HG03460 (cell line): ENCODE results near the gene SLC25A6.
A peak's percentile ranks its signal among the peaks of the same experiment; 100 is the strongest.
"Not testable (repeated sequence)": the region's sequence is repeated elsewhere in the genome, so short reads cannot be mapped to it uniquely, and the experiment has no call there.

Experiments used
- ATAC-seq: cut with Tn5 transposase; IDR thresholded peaks from one replicate; pipeline ENCODE4 v1.9.1; 2021; ENCODE audit not compliant: unreplicated experiment

Gene SLC25A6

DNA sequence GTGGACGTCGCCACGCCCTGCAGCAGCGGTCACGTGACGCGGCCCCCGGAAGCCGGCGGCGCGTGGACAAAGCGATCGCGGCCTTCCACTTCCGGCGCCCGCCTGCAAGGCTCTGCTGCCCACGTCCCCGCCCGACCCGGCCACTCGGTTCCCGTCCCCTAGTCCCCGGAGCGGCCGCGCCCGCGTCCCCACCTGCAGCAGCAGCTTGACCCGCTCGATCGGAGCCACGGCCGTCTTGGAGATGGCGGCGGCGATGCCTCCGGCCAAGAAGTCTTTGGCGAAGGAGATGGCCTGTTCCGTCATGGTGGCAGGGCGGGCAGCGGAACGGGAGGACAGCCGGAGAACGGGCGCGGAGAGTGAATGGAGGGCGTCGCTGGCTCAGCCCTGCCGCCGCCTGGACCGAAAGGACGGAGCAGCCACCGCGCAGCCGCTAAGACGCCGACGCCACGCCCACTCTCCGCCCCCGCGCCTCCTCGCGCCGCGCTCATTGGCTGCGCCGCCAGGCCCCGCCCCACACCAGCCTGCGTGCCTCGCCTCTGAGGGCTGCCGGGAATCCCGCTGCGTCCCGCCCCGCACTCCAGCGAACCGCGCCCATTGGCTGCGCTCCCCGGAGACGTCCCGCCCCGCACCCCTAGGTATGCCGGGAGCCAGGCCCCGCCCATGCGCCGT, at the start of gene SLC25A6:
TSS of gene SLC25A6 (minus strand) at position 407 of the 669 bp plus-strand sequence. CDS start at position 303, 104 bp downstream.
- ATAC-seq, result peak; percentile 92

DNA sequence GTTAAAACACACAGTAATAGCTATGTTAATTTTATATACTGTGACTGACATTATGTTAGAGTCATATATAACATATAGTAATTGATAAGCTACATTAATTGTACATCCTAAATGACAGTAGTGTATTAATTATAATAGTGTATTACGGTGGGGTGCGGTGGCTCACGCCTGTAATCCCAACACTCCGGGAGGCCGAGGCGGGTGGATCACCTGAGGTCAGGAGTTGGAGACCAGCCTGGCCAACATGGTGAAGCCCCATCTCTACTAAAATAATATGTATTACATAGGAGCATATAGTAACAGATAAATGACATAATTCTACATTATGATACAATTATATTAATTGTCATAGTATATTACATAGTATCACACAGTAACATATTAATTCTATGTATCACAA, 48.6 kb upstream of the SLC25A6 start:
- ATAC-seq, result no peak

DNA sequence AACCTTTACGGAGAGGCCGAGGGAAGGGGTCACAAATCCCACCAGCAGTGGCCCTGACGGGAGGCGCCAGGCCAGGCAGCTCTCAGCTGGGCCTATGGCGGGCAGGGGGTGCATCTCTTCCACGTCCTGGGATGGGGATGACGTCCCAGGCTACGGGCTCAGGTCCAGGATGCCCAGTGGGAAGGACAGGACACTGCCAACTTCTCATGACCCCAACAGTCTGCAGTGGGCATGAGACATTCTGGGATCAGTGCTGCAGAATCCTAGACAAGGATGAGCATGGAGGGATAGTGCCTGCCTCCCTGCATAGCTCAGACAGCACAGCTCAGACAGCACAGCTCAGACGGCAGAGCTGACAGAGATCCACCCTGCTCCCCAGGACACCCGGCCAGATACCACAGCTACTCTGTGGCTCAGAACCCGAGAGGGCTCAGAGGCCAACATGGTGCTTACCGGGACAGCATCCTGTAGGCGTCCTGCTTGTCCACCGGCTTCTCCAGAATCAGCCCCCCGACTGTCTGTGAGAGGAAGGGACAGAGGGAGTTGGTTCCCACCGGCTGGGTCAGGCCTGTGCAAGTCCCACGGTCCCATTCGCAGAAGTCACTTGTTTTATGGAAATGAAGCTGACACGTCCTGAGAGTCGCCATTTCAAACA, 43.5 kb upstream of the SLC25A6 start:
- ATAC-seq, result no peak

DNA sequence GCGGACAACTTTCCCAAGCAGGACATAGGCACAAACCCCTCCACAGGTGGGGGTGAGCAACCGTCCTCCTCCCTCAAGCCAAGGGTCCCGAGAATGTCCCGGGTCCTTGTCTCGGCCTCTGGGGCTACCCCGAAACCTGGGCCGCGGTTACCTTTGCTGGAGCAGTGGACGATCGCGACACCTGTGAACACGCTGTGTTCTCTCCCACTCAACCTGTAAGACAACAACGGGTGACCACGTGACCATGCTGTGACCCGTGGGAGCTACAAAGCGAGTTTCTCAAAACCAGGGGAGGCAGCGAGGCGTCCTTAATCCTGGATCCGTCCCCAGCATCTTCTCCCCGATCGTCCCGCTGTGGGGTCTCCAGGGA, 42.9 kb upstream of the SLC25A6 start:
- ATAC-seq, result no peak

DNA sequence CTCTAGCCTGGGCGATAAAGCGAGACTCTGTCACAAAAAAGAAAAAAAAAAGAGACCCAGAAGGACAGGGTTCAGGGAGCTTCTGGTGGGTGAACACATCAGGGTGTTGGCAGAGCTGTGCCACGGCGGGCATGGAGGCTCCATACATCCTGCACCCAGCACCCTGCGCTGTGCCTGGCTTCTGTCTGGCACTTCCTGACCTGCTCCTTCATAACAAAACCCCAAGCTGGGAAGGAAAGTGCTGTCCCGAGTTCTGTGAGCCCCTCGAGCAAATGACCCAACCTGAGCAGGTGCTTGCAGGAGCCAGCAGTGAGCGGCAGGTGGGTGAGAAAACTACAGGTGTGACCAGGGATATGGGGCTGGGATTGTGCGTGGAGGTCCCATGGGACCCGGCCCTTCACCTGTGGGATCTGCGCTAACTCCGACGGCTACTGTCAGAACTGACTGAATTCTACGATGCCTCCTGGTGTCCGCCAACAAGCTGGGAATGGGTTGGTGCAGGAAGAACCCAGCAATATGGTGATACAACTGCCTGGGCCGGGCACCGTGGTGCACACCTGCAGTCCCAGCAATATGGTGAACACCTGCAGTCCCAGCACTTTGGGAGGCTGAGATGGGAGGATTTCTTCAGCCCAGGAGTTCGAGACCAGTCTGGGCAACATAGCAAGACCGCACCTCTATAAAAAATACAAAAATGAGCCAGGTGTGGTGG, 41.9 kb upstream of the SLC25A6 start:
- ATAC-seq, result no peak

DNA sequence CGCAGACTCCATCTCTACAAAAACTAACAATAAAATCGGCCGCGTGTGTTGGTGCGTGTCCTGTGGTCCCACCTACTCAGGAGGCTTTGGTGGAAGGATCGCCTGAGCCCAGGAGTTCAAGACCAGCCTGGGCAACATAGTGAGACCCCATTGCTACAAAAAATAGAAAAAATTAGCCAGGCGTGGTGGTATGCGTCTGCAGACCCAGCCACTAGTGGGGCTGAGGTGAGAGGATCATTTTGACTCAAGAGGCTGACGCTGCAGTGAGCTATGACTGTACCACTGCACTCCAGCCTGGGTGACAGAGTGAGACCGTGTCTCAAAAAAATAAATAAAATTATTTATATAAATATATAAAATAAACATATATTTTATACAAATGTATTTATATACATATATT, 38.5 kb upstream of the SLC25A6 start:
- no peak for ATAC-seq

DNA sequence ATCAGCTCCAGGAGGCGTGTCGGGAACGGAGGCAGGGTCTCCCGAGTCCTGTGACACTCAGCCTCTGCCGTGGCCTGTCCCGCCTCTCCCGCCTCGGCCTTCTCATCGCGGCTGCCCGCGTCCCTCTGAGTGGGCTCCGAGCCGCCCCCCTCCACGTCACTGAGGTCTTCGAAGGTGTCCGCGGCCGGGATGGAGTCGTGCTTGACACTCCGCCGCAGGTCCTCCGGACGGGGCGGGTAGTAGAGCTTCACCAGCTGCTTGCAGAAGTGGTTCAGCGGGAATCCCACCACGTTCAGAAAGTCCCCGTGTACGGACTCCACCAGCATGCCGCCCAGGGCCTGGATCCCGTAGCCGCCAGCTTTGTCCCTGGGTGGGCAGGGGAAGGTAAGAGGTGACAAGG, 35.8 kb upstream of the SLC25A6 start:
- no peak for ATAC-seq

DNA sequence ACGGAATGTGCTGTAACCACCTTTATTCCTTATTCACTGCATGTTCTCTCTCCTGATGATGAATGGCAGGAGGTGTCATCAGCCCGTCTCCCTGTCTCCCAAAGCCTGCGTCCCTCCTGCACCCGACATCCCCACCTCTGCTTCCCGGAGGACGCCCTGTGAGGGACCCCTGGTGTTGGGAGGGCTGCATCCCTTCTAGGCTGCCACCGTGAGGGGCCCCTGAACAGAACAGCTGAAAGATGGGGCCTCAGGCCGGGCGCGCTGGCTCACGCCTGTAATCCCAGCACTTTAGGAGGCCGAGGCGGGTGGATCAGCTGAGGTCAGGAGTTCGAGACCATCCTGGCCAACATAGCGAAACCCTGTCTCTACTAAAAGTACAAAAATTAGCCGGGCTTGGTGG, 34.4 kb upstream of the SLC25A6 start:
- ATAC-seq, result not testable (repeated sequence)

DNA sequence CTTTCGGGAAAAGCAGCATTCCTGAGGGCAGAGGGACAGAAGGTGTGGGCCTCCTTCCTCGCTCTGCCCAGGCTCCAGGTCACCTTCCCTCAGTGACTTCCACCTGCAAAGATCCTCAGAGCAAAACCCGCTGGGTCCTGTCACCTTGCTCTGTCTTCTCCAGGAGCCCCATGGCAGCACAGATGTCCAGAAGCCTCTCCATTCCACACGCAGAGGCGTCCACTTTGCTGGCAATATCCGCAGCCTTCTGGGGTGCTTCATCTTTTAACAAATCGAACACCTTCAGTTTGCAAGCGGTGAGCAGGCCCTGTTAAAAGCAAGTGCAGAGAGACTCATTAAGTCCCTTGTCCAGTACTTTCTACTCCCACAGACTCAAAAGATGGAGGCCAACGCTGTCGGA, 33.5 kb upstream of the SLC25A6 start:
- no peak for ATAC-seq

DNA sequence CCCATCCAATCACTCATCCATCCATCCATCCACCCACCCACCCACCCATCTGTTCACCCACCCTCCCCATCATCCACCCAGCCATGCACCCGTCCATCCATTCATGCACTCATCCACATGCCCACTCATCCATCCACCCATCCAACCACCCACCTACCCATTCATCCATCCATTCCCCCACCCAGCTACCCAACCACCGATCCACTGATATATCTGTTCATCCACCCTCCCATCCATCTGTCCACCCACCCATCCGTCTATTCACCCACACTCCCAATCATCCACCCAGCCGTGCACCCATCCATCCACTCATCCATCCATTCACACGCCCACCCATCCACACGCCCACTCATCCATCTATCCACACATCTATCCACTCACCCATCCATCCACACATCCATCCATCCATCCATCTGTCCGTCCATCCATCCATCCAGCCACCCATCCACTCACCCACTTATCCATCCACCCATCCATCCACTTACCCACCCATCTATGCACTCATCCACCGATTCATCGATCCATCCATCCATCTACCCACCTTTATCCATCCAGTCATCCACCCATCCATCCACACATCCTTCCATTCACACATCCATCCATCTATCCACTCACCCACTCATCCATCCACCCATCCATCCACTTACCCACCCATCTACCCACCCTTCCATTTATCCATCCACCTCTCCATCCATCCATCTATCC, 32.4 kb upstream of the SLC25A6 start:
- no peak for ATAC-seq

DNA sequence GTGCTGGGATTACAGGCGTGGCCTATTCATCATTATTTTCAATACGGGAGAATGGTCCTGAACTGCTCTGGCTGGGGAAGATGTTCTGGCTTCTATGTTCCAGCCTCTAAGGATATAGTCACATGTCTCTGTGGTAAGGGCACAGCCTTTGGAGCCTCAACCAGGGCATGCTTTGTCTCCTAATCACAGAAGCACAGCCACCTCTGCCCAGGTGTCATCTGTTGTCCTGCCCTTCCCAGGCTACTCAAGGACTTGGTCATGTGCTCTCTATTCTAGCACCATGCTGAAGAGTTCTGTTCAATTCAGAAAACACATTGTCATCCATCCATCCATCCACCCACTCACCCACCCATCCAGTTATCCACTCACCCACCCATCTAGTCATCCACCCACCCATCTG, 31.3 kb upstream of the SLC25A6 start:
- ATAC-seq, result no peak

DNA sequence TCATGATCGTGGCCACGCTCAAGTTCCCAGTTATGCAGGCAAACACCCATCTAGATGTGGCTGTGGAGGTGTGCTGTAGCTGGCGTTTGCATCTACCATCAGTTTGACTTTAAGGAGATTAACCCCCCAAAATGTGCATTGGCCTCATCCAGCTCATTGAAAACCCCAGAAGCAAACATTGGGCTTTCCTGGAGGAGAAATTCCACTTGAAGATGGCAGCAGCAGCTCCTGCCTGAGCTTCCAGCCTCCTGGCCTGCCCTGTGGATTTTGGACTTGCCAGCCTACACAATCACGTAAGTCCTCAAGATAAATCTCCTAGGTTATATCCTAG, 30.2 kb upstream of the SLC25A6 start:
- no peak for ATAC-seq

DNA sequence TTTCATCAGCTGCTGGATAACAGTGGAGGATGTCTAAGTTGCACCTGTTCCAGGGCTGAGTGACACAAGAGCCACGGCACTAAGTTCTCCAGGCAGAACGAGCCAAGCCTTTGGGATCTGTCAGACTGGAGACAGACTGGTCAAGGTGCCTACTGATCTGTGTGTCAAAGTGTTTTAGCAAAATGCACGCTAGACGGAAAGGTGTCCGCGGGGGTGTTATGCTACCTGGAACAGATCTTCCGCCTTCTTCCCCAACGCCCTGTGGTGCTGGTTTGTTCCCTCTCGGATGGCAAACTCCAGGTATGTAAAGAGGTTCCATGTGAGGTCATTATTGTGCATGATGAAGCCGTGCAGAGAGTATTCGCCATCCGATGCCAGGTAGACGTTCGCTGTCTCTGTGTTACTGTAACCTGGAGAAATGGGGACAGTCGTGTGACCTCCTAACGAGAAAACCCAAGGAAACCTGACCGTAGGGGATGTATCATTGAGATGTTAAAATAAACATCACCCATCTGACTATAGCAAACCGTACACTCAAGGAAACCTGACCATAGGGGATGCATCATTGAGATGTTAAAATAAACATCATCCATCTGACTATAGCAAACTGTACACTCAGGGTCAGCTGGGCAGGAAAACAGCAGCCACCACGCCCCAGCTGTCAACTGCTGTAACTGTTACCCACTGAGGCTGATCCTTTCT, 29.7 kb upstream of the SLC25A6 start:
- ATAC-seq, result no peak

DNA sequence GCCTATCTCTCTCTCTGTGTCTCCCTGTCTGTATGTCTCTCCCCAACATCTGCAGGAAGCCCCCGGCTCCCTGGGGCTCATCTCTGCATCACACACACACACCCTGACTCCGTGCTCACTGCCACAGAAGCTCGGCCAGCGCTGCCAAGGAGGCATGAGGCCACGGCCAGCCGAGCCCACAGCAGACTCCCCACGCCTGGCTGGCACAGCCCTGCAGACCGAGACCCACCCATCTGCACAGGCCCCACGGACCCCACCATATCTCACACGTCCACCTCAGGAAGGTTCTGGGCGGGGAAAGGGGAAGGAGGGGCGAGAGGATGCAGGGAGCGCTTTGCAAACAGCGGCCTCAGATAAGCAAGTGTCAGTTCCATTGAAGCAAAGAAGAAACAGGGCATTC, 28.5 kb upstream of the SLC25A6 start:
- no peak for ATAC-seq

DNA sequence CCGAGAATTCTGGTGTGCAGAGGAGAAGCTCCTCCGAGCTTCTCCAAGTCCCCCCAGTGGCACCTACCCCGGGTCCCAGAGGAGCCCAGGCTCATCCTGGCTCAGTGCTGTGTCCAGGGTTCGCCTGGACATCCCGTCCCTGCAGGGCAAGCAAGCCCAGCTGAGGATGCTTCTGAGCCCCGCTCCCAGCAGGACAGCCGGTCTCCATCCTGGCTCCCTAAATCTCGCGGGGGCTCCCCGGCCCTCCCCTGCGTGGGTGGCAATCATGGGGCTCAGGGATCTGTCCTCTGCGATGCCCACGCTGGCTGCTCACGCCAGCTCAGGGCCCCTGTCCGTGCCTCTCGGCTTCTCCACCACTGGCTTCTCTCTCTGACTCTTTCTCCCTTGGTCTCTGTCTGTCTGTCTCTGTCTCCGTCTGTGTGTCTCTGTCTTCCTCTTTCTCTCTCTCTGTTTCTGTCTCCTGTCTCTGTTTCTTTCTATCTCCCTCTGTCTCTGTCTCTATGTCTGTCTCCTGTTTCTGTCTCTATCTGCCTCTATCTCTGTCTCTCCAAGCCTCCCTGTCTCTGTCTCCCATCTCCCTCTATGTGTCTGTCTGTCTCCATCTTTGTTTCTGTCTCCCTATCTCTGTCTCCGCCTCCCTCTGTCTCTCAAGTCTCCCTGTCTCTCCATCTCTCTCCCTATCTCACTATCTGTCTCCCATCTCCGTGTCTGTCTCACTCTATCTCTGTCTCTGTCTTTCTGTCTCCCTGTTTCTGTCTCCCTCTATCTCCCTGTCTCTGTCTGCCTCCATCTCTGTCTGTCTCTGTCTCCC, 27.8 kb upstream of the SLC25A6 start:
- ATAC-seq, result no peak

DNA sequence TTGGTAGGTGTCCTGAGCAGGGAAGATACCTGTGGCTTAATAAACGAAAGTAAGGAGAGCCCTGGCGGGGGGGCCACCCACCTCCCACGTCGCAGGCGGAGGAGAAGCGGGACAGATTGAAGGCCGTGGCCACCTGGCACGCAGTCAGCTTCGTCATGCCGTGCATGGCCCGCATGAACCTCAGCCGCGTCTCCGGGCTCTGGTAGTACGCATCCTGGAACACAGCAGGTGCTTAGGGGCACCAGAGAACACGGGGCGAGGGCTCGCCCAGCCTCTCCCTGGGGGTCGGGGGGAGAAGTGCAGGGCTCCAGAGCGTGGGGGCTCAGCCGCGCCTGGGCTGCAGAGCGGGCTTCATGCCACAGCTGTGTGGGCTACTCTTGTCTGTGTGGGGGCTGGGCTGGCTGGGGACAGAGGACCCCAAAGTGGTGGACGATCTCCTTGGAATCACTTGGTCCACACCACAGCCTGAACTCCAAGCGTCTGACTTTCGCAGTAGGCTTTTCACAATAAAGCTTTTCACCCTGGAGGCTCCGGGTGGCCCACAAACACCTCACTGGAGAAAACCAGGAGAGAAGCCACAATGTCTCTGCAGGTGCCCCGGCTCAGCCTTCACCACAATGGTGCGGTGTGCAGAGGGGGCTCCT, 27.1 kb upstream of the SLC25A6 start:
- ATAC-seq, result no peak

DNA sequence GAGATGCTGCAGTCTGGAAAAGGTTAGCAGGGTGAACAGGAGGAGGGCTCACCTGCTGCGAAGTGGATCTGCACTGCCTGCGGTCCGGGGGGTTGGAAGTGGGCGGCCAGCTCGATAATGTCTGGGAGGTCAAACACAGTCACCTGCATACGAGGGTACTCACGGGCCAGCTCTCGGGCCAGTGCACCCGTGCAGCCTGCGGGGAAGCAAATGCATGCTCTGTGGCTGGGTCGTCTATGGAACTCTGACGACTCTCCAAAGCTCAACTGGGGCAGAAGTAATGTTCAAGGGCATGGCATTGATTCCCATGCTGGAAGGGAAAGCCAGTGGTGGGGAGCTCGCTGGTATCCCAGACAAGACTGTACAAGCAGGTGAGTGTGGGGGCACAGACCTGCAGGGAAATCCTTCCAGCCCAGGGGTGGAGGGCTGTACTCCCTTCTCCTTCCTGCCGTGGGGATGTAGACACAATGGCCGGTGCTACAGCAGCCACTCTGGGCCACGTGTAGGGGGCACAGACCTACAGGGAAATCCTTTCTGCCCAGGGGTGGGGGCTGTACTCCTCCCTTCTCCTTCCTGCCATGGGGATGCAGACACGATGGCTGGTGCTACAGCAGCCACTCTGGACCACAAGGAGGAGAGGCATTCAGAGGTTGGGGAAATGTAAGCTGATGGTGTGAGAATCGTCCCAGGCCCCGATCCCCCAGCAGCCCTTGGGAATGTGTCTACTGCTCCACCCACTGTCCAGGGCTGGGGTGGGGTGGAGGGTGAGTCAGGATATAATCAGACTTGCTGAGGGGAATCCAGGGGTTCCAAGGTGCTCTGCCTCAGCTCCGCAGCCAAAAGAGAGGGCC, 26.2 kb upstream of the SLC25A6 start:
- no peak for ATAC-seq

DNA sequence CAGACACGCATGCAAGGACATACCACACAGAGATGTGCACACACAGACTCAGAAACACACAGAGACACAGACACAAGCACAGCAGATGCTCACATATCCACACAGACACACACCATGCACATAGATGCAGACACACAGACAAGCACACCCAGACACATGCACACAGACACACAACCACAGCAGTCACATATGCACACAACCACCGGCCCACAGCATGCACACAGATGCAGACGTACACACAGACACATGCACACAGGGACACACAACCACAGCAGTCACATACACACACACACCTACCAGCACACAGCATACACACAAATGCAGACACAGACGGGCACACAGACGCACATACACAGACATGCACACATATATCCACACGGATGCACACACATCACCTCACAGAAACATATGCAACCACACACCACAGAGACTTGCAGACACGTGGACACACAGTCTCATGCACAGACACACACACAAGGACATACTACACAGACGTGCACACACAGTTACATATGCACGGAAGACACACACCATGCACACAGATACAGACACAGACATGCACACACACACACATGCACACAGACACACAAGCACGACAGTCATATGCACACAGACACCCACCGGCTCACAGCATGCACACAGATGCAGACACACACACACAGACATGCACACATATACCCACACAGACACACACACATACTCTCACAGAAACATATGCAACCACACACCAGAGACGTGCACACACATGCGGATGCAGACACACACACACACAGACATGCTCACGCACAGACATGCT, 25.2 kb upstream of the SLC25A6 start:
- no peak for ATAC-seq
